Stomach smooth muscle (tissue), 2 donors: ENCODE results near the gene SYT17.

ENCODE experiments used
- H3K27ac ChIP-seq: one replicate; pipeline ENCODE4 v1.7.0; 2013; ENCODE audit warnings: mild to moderate bottlenecking, low read length, inconsistent platforms
- H3K27me3 ChIP-seq, 2 donors: one replicate each; pipeline ENCODE4 v1.7.0; 2013; ENCODE audit warnings: low read length in 2 of 2; ENCODE audit not compliant: insufficient read depth in 2 of 2, control insufficient read depth in 1 of 2
- H3K36me3 ChIP-seq, 2 donors: one replicate each; pipeline ENCODE4 v1.7.0; 2013; ENCODE audit warnings: low read length in 2 of 2; ENCODE audit not compliant: control insufficient read depth in 2 of 2, insufficient read depth in 2 of 2
- H3K4me1 ChIP-seq: one replicate; pipeline ENCODE4 v1.7.0; 2013; ENCODE audit warnings: low read length; ENCODE audit not compliant: control insufficient read depth, insufficient read depth
- H3K4me3 ChIP-seq, 2 donors: one replicate each; pipeline ENCODE4 v1.7.0; 2013; ENCODE audit warnings: low read length in 2 of 2
- H3K9ac ChIP-seq, 2 donors: one replicate each; pipeline ENCODE4 v1.7.0; 2013; ENCODE audit warnings: low read length in 2 of 2, mild to moderate bottlenecking in 1 of 2
- H3K9me3 ChIP-seq, 2 donors: one replicate each; pipeline ENCODE4 v1.7.0; 2013; ENCODE audit warnings: low read length in 2 of 2; ENCODE audit not compliant: control insufficient read depth in 2 of 2
- donor health status: healthy.
- donor health status: Pancreatic carcinoma.

Gene SYT17

DNA sequence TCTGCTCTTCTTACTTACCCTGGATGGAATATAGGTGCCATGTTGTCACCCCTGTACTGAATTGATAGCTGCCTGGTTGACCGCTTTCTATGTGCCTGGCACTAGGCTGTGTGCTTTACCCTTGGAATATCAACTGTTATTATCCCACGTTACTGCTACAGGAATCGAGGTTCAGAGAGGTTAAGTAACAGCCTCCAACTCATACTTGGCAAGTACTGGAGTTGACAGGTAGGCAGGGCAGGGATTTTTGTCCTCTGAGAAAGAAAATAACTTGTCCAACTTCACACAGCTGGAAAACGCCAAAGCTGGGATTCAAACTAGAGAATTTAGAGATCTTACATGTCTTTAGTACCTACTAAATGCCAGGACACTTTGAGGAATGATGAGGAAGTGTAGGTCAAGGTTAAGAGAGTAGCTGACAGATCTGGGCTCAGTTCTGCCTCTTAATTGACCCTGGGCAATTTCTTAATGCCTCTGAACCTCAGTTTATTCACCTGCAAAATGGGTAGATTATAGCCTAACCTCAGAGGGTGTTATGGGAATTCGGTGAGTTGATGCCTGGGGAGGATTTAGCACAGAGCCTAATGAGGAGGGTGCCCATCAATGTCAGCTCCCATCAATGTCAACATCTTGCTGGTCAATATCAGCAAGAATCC lies 28.5 kb upstream of the SYT17 start:
- Histone ChIP-seq H3K9ac (no peak overlapping the region), H3K9me3 (no peaks in the 10 kb centered on the region), H3K4me1 (peaks cover 2% of the 10 kb centered on the region), H3K27ac (no peak overlapping the region), H3K27me3 (peaks cover 0 to 3% of the 10 kb centered on the region in 2 donors), H3K36me3 (no peaks in the 10 kb centered on the region), H3K4me3 (no peak overlapping the region)

- Histone ChIP-seq H3K9ac (no peak overlapping the region), H3K27me3 (peaks cover 0 to 3% of the 10 kb centered on the region in 2 donors), H3K4me3 (no peak overlapping the region), H3K9me3 (no peaks in the 10 kb centered on the region), H3K4me1 (peaks cover 2% of the 10 kb centered on the region), H3K36me3 (no peaks in the 10 kb centered on the region), H3K27ac (no peak overlapping the region)
Measured at GRCh38 chr16:19140396-19140795, 27.6 kb upstream of the SYT17 start.

GRCh38 chr16:19142939-19143598 lies 25.0 kb upstream of the SYT17 start:
- no peaks in the 10 kb centered on the region for H3K4me1 ChIP-seq
- no peak overlapping the region for H3K4me3 ChIP-seq
- H3K9me3 ChIP-seq, result peaks cover 0 to 3% of the 10 kb centered on the region in 2 donors
- H3K27me3 ChIP-seq, result peaks cover 0 to 3% of the 10 kb centered on the region in 2 donors
- no peak overlapping the region for H3K27ac ChIP-seq
- H3K9ac ChIP-seq, result no peak overlapping the region
- H3K36me3 ChIP-seq, result no peaks in the 10 kb centered on the region

- Histone ChIP-seq H3K27ac (no peak overlapping the region), H3K9ac (no peak overlapping the region), H3K27me3 (peaks cover 0 to 3% of the 10 kb centered on the region in 2 donors), H3K4me1 (no peaks in the 10 kb centered on the region), H3K9me3 (peaks cover 0 to 5% of the 10 kb centered on the region in 2 donors), H3K36me3 (no peaks in the 10 kb centered on the region), H3K4me3 (no peak overlapping the region)
Measured at GRCh38 chr16:19143599-19143956, 24.5 kb upstream of the SYT17 start.

DNA sequence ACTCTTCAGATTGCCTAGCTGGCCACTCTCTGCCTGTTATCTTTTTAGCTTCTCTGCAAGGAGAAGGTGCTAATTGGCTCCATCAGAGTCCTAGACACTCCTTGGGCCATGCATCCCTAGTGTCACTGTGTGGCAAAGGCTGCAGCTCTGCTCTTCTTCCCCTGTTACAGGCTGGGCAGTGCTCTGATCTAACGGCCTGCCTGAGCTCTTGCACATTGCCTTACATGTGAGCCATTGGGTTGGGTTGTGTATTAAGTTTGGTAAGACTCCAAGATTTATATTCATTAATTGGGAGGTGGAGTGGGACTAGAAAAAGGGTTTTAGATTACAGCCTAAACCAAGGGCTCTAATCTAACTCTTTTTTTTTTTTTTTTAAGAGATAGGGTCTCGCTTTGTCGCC lies 23.0 kb upstream of the SYT17 start:
- no peaks in the 10 kb centered on the region for H3K27me3 ChIP-seq
- peaks cover 0 to 5% of the 10 kb centered on the region in 2 donors for H3K9me3 ChIP-seq
- H3K9ac ChIP-seq, result no peak overlapping the region
- H3K27ac ChIP-seq, result no peak overlapping the region
- no peaks in the 10 kb centered on the region for H3K36me3 ChIP-seq
- H3K4me3 ChIP-seq, result no peak overlapping the region
- H3K4me1 ChIP-seq, result no peaks in the 10 kb centered on the region

DNA sequence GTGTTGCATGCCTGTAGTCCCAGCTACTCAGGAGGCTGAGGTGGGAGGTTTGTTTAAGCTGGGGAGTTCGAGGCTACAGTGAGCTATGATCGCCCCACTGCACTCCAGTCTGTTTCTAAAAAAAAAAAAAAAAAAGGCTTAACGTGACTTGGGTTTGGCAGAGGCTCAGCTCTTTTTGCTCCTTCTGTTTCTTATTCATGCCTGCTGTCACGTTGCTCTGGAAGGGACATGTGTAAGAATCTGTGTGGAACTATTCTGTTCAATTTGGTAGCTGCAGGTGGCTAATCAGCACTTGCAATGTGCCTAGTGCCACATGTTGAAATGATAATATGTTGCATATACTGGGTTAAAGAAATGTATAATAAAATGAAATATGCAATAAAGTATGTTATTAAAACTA lies 20.9 kb upstream of the SYT17 start:
- H3K27ac ChIP-seq, result no peak overlapping the region

DNA sequence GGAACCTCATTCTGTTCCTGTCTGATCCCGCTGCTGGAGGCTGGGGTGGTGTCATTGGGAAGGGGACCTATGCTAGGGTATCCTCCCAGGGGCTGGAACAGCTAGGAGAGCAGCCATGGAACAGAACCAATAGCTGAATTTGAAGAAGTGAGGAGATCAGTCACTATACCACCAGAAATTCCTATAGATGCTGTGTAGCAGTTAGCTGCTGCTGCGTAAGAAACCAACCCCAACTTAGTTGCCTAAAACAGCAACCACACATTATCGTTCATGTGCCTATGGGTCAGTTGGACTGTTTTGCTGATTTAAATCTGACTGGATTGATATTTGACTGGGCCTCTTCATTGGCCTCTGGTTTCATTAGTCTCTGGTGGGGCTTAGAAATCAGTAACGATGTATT lies 20.4 kb upstream of the SYT17 start:
- no peak overlapping the region for H3K27ac ChIP-seq
- H3K9me3 ChIP-seq, result peaks cover 0 to 5% of the 10 kb centered on the region in 2 donors
- no peaks in the 10 kb centered on the region for H3K36me3 ChIP-seq
- no peak overlapping the region for H3K4me3 ChIP-seq
- no peaks in the 10 kb centered on the region for H3K27me3 ChIP-seq
- H3K9ac ChIP-seq, result no peak overlapping the region
- no peaks in the 10 kb centered on the region for H3K4me1 ChIP-seq

More for the DNA sequence above, 20.9 kb upstream of the SYT17 start:
- Histone ChIP-seq H3K27me3 (no peaks in the 10 kb centered on the region), H3K4me1 (no peaks in the 10 kb centered on the region), H3K4me3 (no peak overlapping the region), H3K36me3 (no peaks in the 10 kb centered on the region), H3K9ac (no peak overlapping the region), H3K9me3 (peaks cover 0 to 5% of the 10 kb centered on the region in 2 donors)

- no peaks in the 10 kb centered on the region for H3K27me3 ChIP-seq
- H3K4me1 ChIP-seq, result no peaks in the 10 kb centered on the region
- no peak overlapping the region for H3K9ac ChIP-seq
- no peaks in the 10 kb centered on the region for H3K36me3 ChIP-seq
- H3K9me3 ChIP-seq, result peaks cover 0 to 5% of the 10 kb centered on the region in 2 donors
- H3K27ac ChIP-seq, result no peak overlapping the region
- H3K4me3 ChIP-seq, result no peak overlapping the region
Measured at GRCh38 chr16:19148189-19148588, 19.9 kb upstream of the SYT17 start.

GRCh38 chr16:19151310-19151709 lies 16.7 kb upstream of the SYT17 start:
- H3K9ac ChIP-seq, result no peak overlapping the region
- no peaks in the 10 kb centered on the region for H3K36me3 ChIP-seq
- no peak overlapping the region for H3K27ac ChIP-seq
- peaks cover 5 to 8% of the 10 kb centered on the region in 2 donors for H3K9me3 ChIP-seq
- no peaks in the 10 kb centered on the region for H3K27me3 ChIP-seq
- no peaks in the 10 kb centered on the region for H3K4me1 ChIP-seq
- H3K4me3 ChIP-seq, result no peak overlapping the region

DNA sequence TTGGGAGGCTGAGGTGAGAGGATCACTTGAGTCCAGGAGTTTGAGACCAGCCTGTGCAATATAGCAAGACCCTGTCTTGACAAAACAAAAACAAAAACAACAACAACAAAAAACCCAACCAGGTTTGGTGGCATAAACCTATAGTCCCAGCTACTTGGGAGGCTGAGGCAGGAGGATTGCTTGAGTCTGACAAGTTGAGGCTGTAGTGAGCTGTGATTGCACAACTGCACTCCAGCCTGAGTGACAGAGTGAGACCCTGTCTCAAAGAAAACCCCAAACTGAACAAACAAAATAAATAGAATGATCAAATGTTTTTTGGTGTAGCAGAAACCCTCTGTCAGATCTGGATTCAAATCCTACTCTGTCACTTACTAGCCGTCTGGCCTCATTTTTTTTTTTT lies 16.0 kb upstream of the SYT17 start:
- Histone ChIP-seq H3K9ac (no peak overlapping the region), H3K4me3 (no peak overlapping the region), H3K36me3 (no peaks in the 10 kb centered on the region), H3K9me3 (peaks cover 5 to 8% of the 10 kb centered on the region in 2 donors), H3K27ac (no peak overlapping the region), H3K4me1 (no peaks in the 10 kb centered on the region), H3K27me3 (no peaks in the 10 kb centered on the region)

GRCh38 chr16:19153876-19154275 lies 14.2 kb upstream of the SYT17 start:
- Histone ChIP-seq H3K9me3 (peaks cover 3 to 5% of the 10 kb centered on the region in 2 donors), H3K27me3 (no peaks in the 10 kb centered on the region), H3K9ac (no peak overlapping the region), H3K36me3 (no peaks in the 10 kb centered on the region), H3K4me1 (no peaks in the 10 kb centered on the region), H3K27ac (no peak overlapping the region), H3K4me3 (no peak overlapping the region)
